Esophagus squamous epithelium (tissue), 4 donors: ENCODE results near the gene CCDC15.

Source experiments
- POLR2A ChIP-seq, 4 donors: fragments of 450-650 bp; IDR thresholded peaks; one replicate each; pipeline ENCODE4 v1.6.1; 2017; ENCODE audit warnings: antibody characterized with exemption in 4 of 4, mild to moderate bottlenecking in 4 of 4, moderate library complexity in 3 of 4
- TF ChIP-seq, protein P1 (sequence below), 6 experiments: fragments of 450-650 bp in 4 of 6; fragments of 200-600 bp in 2 of 6; sonication (generic) in 2 of 6; IDR thresholded peaks; one replicate each; pipeline ENCODE4 v1.5.1; 2016 to 2019; ENCODE audit warnings: antibody characterized with exemption in 6 of 6, mild to moderate bottlenecking in 4 of 6, moderate library complexity in 4 of 6

DNA sequence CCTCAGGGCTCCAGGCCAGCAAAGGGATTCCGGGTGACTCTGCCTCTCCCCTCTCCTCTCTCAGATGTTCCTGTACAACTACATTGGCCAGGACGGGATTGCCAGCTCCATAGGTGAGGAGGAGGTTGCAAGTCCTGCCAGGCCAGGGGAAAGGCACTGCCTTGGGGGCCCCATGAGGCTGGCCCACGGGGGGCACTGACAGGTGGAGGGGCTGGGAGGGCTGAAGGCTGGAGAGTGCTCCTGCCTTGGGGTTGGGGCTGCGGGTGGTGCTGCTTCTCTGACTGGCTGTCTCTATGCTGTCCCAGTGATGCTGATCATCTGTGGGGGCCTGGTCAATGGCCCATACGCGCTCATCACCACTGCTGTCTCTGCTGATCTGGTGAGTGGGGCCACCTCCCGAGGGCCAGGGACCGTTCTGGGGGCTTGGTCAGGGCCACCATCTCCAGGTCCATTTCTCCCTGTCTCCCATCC lies 130.8 kb downstream of the CCDC15 start:
- TF ChIP-seq, protein P1, sequence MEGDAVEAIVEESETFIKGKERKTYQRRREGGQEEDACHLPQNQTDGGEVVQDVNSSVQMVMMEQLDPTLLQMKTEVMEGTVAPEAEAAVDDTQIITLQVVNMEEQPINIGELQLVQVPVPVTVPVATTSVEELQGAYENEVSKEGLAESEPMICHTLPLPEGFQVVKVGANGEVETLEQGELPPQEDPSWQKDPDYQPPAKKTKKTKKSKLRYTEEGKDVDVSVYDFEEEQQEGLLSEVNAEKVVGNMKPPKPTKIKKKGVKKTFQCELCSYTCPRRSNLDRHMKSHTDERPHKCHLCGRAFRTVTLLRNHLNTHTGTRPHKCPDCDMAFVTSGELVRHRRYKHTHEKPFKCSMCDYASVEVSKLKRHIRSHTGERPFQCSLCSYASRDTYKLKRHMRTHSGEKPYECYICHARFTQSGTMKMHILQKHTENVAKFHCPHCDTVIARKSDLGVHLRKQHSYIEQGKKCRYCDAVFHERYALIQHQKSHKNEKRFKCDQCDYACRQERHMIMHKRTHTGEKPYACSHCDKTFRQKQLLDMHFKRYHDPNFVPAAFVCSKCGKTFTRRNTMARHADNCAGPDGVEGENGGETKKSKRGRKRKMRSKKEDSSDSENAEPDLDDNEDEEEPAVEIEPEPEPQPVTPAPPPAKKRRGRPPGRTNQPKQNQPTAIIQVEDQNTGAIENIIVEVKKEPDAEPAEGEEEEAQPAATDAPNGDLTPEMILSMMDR (IDR thresholded peaks at IDR 0.05): no peak
- TF ChIP-seq POLR2A (IDR thresholded peaks at IDR 0.05): no peak
